DMS 273 treated with DMSO at 0.1 percent for 48 hours (cell line): ENCODE results near the gene NAA11.
"Not testable (repeated sequence)": the region's sequence is repeated elsewhere in the genome, so short reads cannot be mapped to it uniquely, and the experiment has no call there.

Experiments
- DNase-seq: peaks from one replicate; lab custom pipeline; 2025; lab: John Stamatoyannopoulos, UW

The NAA11 gene

DNA sequence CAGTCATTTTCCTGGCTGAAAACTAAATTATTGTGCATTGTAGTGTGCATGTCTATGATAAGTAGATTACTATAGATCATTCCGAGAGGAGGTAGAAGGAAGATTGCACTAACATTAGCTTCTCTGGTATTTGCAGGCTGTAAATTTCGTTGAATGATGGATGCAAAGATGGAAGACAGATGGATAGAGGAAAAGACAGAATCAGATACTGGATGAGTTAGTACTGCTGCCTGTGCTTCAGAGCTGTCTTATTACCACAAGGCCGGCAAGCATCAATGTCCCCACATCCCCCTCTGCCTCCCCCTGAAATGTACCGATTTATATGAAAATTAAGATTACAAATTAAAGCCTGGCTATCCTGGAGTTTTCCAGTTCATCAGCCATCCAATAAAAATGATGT, 17.7 kb downstream of the NAA11 start:
- no peak for DNase-seq

DNA sequence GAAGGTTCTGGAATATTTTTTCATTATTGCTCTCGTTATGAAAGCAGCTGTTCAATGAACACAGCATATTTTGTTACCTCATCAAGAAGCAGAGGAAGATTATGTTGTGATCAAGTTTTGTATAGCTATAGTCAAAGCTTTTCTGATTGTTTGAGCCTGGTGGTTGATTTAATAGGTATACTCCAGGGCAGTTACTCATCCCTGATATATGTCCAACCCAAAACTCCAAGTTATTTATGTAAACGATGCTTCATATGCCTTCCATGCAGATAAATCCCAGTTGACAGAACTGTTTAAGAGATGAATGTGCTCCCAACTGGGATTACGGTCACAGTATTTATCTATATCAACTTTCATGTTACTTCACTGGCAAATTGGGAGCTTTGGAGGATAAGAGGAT, 19.1 kb downstream of the NAA11 start:
- DNase-seq = no peak

DNA sequence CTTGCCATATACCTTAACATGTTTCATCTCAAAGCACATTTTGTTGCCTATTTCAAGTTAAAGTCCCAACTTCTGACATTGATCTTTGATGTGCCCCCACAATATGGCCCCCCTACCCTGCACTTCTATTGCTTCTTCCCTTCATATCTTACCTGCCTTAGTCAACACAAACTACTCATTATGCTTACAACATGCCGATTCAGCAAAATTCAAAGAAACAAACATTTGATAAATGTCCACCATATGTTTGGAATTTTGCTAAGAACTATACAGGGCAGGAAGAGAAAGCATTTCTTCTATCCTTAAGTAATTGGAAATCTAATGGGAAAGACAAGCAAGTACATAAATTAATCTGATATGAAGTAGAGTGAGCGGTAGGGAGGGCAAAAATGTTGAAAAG, 25.6 kb downstream of the NAA11 start:
- no peak for DNase-seq

DNA sequence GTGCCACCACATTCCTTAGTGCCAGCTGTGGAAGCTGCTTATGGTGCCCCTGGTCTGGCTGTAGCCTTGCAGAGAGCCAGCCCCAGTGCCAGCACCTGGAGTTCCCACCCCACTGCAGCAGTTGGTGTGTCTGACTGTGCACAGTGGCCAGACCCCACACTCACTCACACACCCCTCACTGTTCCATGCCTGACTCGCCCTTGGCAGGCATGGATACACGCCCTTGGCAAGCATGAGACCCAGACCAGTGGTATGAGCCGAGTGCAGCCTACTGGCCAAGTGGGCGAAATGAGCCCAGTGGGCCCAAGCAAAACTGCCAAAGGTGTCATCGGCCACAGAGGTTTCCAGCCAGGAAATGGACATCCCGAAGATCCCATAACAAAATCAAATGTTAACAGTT, 27.4 kb downstream of the NAA11 start:
- no peak for DNase-seq

DNA sequence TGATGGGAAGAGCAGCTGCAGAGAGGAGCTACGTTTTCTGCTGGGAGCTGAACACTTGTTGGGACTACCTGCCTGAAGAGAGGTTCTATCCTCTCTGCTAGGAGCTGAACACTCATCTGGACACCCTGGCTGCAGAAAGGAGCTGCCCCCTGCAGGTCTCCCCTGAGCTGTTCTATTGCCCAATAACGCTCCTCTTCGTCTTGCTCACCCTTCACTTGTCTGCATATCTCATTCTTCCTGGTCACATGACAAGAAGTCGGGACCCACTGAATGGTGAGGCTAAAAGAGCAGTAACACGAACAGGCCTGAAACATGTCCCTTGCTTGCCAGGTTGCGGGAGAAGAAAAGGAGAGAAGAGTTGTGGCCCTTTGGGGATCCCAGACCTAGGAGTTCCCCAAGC, 27.8 kb downstream of the NAA11 start:
- no peak for DNase-seq

DNA sequence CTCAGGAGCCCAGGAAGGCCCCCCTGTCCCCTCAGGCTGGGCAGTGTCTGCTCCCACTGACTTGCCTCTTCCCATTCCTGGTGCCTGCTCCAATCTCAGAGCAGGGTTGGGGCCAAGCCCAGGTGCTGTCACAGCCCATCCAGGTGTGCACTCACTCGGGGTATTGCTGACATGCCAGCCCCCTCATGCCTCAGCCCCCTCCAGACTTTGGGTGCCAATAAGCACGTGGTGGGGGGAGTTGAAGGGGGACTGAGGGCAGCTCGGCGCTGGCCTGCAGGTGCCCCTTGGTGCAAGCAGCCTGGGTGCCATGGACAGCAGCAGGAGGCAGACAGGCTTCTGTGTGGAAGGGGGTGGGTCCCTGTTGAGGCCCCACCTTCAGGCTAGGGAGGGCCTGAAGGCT, 28.4 kb downstream of the NAA11 start:
- DNase-seq = no peak

DNA sequence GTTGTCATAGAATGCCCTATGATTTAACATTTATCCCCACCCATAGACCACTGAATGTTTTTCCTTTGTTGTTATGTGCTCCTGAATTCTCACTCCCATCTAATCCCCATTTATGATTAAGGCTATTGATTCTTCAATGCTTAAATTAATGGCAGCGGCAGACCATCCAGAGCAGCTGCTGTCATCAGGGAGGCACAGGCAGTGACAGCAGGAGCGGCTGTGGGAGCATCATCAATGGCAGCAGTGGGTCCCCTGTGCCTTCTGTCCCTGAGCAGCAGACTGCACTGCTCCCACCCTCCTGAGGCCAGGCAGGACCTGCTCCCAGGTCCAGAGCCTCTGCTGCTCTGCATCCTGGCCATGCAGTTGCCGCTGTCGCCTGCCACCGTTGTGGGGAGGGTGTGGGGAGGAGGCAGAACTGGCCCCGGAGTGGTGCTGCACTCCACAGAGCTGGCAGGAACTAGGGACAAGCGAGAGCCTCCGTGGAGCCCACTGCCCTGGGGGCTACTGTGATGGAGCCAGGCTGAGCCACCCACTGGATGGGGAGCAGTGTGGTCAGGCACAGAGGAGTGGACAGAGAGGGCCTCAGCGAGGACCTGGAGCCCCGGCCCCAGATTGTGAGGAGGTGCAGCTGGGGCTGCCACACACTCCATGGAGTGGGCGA, 29.0 kb downstream of the NAA11 start:
- no peak for DNase-seq

DNA sequence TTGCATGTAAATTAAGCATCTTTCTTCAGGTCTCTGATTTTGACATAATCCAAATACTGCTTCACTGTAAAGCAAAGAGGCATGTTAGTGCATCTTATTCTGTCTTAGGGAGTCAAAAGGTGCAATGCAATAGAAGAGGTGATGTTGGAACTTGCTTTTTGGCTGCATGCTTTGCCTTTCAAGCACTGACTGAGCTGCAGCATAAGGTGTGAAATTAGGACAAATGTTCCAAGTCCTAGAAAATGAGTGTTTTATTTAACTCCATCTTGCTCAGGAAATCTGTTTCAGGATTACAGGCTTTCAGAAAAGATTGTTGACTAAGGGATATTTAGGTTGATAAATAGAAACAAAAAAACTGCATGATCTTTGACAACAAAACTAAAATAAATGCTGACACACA, 30.8 kb downstream of the NAA11 start:
- DNase-seq = no peak

DNA sequence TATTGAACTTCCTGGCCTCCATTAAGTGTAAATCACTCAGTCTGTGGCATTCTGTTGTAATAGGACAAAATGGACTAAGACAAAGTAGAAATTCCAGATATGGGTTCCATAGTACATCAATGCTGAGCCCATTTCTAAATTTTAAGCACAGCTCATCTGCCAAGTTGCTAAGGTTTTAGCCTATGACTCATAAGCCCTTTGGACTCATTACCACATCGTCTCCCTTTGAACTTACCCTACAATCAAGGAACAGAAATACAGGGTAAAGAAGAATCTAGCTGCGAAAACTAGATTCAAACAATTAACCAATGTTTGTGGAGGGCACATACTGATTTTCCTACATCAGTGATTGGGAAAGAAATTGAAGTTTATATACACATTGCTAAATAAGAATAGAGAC, 31.8 kb downstream of the NAA11 start:
- DNase-seq = no peak

DNA sequence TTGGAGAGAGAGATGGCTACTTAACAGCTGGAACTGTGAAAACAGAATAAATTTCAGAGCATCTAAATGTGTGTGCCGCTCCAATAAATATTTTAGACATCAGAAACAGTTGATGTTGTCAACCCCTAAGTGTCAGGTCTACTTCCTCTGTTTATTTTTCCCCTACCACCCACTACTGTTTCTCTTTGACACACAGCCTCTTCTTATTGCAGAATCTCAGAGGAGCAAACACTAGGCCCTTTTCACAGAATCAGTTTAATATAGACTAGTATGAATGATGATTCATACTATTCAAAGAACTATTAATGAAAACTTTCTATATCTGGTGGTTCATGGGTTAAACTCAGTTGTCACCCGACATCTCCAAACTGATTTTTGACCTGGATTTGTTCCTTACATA, 33.9 kb downstream of the NAA11 start:
- no peak for DNase-seq

DNA sequence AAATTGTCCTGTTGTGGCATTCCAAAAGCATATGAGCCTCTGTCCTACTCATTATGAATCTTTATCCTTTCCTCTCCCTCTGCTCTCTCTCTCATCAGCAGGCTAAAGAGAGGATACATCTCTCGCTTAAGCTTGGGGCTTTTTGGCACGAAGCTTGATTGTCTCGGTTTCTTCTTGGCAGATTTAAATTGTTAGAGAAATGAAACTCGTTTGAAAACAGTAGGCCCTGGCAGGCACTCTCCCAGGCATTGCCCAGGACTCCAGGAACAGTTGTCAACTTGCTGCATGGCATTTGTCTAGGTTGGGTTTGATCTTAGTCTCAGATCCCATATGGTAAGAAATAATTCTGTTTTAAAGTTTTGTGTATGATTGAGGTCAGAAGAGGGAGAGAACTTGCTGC, 35.5 kb downstream of the NAA11 start:
- DNase-seq = no peak

DNA sequence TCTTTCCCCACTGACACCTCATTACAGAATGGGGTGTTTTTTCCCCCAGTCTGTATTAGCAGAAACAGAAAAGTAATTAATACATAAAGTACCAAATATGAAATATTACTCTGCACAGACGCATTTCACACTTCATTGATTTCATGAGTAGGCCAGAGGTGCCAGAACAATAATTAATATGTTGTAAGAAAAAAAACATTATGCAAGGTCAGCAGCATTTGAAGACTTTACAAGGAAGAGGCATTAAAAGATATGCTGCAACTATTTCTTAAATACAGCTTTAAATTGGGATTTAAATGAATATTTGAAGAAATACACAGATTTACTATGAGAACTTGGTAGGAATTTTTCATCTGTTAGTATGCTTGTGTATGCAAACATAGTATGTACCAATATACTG, 37.7 kb downstream of the NAA11 start:
- no peak for DNase-seq

DNA sequence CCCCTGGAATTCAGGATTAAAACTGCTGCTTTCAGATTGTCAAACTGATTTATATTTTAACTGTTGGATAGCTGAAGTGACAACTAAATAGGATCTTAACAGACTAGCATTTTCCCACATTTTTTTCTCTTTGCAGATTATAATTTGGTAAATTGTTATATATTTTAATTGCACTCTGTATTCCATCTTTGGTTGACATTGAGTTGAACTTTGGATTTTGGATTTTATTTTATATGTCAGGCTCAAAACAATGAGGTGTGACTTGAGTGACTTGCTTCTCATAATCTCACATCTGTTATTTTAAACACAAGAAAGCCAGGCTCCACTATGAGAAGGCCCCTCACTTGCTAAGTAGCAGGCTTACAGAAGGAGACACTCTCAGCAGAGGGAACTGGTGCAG, 38.1 kb downstream of the NAA11 start:
- DNase-seq = no peak

DNA sequence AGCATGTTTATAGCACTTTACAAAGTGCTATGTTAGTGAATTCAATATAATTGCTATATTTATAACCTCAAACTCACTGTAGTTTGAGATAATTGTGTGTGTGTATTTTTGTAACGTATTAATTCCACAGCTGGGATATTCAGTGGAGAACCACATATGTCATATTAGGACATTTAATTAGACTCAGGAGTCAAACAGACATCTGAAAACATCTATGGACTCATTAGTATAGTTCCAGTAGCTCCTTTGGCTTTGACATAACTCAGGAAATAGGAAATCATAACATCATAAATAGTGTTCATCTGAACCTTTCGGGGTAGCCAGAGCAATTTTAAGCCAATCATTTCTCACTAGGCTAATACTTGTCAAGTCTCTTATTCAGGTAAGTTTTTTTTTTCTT, 38.8 kb downstream of the NAA11 start:
- DNase-seq = no peak

DNA sequence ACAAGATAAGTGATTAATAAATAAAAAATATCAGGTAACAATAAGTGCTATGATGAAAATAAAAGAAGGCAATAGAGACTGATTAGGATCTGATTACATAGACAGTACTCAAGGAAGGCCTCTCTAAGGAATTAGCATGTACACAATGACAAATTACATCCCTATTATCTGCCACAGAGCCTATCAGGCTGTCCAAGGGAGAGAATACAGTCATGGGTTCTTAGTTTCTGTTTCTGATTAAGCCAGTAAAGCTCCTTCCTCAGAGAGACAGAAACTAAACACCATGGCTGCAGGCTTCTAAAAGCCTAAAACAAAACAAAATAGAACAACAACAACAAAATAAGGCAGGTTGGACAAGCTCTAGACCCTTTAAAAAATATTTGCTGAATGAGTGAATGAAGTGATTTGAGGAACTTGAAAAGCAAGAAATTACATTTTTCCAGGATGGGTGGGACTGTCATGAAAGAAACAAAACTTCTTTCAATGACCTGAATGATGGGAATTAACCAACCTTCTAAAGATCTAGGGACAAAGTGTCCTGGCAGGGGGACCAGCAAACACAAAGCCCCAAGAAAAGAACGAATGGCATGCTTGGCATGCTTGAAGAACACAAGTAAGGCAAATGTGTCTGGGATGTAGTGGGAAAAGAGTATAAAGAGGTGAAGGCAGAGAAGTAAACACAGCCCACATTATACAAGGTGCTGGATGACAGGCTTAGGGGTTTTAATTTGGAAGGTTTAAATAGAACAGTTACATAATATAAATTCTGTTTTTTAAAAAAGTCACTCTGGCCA, 44.1 kb downstream of the NAA11 start:
- DNase-seq = no peak

DNA sequence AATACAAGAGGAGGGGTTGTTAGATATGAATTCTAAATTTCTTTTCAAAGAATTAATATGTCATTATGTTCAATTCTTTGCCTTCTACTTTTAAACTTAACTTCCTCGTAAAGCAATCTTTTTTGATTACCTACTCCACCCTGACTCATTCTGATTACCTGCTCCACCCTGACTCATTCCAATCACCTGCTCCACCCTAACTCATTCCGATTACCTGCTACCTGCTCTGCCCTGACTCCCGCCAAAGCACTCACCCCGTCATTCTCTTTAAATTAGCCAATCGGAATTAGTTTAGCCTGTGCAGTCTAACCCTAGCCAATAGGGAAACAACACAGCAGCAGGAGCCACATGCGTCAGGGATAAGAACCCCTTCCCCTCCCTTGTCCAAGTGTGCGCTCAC, 48.4 kb downstream of the NAA11 start:
- DNase-seq = not testable (repeated sequence)

DNA sequence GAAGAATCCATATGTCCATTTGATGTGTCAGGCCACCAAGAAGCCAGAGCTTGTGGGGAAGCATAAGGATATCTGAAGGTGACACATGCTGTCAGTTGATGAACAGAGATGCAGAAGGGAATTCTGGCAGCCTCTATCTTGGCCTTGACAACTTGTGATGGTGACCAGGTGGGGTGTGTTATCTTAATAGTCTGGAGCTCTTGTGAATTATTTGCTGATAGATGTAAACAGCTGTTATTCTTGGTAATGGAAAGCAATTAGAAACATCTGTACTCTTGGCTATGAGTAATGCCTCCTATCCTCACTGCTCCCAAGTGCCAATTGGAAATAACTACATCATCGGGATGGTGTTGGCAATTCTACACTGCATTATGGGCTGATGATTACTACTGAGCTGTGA, 51.9 kb downstream of the NAA11 start:
- peak; percentile 94 for DNase-seq

DNA sequence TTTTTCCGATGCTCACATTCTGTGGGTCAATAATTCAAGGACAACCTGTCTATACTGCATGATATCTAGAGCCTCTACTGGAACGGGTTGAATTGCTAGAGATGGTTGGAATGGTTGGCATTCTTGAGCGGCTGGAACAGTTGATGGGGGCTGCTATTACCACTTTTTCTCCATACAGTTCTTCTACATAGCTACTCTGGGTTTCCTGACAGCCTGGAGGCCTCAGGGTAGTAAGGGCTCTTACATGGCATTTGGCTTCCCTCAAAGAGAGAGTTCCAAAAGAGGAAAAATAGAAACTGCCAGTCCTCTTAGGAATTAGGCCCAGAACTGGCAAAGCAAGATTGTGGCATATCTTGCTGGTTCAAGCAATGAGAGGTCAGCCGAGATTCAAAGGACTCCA, 53.1 kb downstream of the NAA11 start:
- no peak for DNase-seq

DNA sequence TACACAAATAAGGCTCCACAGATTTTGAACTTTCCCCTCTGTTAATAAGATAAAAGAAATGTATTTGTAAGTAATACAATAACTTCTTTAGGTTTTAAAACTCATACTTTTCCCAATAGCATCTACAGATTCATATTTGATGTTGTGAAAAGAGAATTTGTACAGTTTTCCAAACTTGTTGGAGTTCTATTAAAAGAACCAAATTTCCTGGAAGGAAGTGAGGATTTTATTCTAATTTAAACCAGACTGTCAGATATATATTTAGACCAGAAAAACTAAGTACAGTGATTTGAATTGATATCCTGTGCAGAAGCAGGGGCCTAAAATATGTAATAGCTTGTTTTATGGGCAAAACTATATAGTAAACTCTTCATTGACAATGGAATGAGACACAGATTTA, 53.7 kb downstream of the NAA11 start:
- no peak for DNase-seq

DNA sequence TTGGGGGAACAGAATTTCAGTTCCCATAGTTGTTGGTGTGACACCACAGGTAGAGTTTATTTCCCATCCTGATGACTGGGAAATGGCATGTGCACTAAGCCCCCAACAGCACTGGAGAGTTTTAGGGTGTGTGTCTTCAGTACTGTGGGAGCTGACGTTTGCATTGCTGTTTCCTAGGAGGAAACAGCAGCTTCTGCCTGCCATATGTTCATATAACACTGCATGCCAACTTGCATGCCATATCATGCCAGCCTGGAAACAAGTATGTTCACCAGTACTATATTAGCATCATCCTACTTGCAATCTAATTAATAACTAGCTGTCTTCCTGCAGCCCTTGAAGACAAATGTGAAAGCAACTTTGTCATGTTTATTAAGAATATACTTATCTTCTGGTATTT, 58.2 kb downstream of the NAA11 start:
- peak; percentile 49 for DNase-seq
